SHP77 treated with DMSO at 0.1 percent for 48 hours (cell line): ENCODE data around the gene DNAJC7.
"Not testable (repeated sequence)": the region's sequence is repeated elsewhere in the genome, so short reads cannot be mapped to it uniquely, and the experiment has no call there.

Experiments
- DNase-seq: peaks from one replicate; lab custom pipeline; 2025; lab: John Stamatoyannopoulos, UW

The DNAJC7 gene

DNA sequence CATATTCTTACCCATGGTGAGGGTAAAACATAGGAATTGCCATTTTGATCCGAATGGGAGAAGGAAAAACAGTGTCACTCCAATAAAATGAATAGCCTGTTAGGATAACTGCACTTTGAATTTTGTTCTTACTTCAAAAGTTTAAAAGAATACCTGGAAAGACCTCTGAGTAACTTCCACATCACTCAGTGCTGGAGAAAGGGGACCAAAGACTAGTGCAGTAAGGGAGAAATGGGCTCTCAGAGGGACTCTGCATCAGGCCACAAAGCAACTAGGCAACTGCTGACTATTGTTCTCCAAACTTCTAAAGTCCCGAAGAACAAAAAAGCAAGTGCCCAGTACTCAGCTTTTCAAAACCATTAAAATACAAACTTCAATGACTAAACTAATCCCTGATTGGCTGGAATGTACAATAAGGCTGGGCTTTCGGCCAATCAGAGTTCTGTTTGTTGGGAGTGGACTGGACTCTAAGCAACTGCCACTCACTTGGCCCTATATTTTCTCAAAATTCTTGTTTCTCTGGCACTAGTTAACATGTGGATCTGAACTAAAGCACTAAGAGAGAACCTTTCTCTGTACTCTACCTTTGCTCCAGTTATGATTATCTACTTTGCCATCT lies 6.2 kb downstream of the DNAJC7 start:
- DNase-seq: no peak

- not testable (repeated sequence) for DNase-seq
Observed at GRCh38 chr17:42010266-42010680, 7.0 kb downstream of the DNAJC7 start.

DNA sequence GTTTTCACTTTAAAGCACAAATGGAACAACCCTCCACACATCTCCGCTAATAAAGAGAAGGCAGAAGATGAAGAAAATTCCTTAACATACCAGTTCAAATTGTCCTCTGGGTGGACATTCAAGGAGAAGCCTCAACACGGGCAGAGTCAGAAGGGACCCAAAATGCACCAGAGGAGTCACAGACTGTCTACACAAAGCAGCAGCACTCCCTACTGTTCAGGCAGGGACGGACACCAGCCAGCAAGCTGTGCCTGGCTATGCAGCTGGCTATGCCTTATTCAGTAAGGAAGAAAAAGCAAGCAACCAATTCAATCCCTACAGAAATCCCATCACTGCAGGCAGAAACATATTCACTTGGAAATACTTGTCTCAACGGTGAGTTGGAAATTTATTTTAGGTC lies 8.1 kb downstream of the DNAJC7 start:
- DNase-seq: no peak

GRCh38 chr17:42005166-42005565 lies 12.1 kb downstream of the DNAJC7 start:
- no peak for DNase-seq

DNA sequence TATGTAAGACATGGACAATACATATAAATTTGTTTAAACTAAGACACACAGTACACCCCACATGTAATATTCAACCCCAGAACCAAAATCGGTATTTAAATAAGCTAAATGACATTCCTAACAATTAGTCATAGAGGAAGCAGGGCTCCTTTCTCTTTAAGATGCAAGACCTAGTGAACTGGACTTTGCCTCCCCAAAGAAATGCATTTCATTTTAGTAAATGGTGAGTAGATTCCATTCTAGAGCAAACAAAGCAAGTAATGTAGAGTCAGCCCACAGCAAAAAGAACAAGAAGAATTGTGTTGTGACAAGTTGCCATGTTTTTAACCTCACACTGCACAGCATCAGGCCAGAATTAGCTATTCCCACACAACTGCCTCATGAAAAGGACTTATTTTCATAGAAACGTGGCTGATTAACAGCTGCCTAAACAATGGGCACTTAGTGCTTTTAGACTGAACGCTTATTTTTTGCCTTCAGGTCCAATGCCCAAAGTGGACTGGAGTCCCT lies 14.4 kb downstream of the DNAJC7 start:
- no peak for DNase-seq

GRCh38 chr17:42002175-42002791 lies 15.0 kb downstream of the DNAJC7 start:
- no peak for DNase-seq

GRCh38 chr17:42001729-42002128 lies 15.5 kb downstream of the DNAJC7 start:
- DNase-seq: no peak

GRCh38 chr17:42000413-42001133 lies 16.7 kb downstream of the DNAJC7 start:
- no peak for DNase-seq

DNA sequence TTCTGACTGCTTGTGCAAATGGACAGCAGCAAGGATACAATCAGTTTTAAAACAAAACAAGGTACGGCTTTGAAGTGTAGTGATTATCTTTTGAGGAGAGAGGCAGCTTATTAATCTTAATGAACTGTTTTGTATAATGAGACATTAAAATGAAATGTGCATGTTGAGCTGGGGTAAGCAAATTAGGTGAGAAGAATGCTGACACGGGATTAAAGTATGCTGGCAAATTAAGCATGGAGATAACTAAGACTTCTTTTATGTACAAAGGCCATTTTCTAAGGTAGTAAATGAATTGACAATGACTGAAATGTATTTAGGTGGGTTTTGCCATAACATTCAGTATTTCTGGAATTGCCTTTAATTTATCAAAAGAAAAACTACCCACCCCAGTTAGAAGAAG lies 18.7 kb downstream of the DNAJC7 start:
- DNase-seq: no peak

DNA sequence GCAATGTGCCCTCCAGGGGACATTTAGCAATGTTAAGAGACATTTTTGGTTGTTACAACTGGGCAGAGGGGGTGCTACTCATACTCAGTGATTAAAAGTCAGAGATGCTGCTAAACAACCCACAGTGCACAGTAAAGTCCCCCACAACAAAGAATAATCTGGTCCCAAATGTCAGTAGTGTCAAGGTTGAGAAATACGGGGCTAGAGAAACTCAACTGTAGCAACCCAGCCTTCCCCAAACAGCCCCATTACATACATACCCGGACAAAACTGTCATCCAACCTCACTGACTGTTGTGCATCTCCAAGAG lies 20.4 kb downstream of the DNAJC7 start:
- DNase-seq: no peak

DNA sequence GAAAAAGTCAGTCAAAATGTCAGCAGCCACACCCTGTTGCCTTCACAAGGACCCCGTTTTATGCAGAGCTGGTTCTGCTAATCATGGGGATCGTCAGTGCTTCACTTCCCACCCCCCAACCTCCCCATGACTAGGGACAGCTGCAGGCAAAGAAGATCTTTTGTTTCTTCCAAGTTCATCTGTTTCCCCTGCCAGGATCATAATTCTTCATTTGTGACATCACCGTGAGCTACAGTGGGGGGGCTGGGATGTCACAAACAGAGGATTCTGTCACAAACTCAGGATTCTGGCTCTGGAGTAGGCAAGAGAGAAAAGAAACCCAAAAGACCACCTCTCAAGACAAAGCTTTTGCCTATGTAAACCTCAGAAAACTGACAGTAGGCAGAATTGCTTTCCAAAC lies 24.7 kb downstream of the DNAJC7 start:
- DNase-seq: no peak

GRCh38 chr17:41989702-41990419 lies 27.4 kb downstream of the DNAJC7 start:
- DNase-seq: no peak

GRCh38 chr17:41988418-41988817 lies 28.8 kb downstream of the DNAJC7 start:
- no peak for DNase-seq

GRCh38 chr17:41987642-41988041 lies 29.6 kb downstream of the DNAJC7 start:
- DNase-seq: no peak

GRCh38 chr17:41986634-41987033 lies 30.6 kb downstream of the DNAJC7 start:
- DNase-seq: no peak

GRCh38 chr17:41985919-41986318 lies 31.3 kb downstream of the DNAJC7 start:
- no peak for DNase-seq

DNA sequence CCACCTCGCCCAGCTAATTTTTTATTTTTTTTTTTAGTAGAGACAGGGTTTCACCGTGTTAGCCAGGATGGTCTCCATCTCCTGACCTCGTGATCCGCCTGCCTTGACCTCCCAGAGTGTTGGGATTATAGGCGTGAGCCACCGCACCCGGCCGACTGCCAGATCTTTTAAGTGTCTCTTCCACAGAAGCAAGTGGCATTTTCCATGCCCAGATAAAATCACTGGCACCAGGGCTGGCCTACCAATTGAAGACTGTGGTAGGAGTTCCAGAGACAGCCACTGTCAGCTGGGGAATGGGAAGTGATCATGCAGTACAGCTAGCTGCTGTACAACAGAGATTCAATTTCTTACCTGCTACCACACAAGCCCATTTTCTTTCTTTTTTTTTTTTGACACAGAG lies 32.8 kb downstream of the DNAJC7 start:
- no peak for DNase-seq

DNA sequence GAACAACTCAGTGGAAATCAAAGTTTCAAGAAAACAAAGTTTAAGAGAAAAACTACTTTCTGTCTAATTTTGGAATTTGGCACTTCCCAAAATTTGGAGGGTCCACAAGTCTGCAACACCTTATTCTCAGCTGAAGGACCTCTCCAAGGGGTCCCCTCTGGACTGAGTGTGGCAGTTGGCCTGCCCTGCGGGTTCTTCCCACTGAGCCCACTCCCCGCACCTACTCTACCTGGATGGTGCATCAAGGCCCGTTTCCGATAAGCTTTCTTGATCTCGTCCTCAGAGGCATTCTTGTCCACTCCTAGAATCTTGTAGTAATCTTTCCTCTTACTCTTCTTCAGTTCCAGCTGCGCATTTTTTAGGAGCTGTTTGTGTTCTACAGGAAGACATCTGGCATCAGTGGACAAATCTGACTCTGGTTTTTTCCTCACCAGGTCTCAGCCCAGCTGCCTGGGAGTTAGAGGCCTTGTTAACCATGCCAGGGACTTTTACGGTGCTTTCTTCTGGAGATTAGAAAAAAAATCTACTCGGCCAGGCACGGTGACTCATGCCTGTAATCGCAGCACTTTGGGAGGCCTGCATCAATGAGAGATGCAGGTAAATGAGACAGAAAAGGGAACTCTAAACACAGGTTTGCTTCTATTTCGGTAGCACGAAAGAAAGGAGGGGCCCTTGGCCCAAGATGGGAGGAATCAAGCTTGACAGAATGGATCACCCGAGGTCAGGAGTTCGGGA lies 35.0 kb downstream of the DNAJC7 start:
- no peak for DNase-seq

- DNase-seq: no peak
Observed at GRCh38 chr17:41977991-41978390, 39.2 kb downstream of the DNAJC7 start.

DNA sequence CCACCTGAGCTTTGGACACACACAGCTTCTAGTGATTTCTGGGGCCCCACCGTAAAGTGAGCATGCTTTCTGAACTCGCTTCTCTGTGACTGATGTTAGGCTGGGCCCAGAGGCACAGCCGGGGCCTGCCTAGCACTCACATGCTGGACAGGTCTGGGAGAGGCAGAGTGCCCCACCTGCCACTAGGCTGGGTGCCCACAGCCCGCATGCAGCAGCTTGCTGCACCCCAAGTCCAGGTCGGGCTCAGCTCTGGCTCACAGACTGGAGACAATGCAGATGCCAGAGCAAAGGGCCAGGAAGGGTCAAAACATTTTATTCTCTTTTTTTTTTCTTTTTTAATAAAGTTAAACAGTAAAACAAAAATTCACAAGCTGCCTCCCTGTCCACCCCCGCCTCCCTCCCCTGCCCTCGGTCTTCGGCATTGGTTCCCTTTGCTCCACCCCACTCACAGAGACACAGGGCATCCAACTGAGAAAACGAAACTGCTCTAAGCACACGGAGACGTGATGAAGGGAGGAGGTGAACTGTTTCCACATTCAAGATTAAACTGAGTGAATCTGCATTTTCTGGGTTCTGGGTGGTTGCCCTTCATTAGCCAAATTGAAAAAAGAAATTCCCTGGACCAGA lies 41.0 kb downstream of the DNAJC7 start:
- DNase-seq: no peak
